Right renal pelvis (tissue), 4 donors: ENCODE results near the gene RDH5. TPM values are rescaled to one million over a fixed set of nuclear protein-coding genes. Genes with fewer than 3 reads are reported as not detected.
"Not testable (repeated sequence)": the region's sequence is repeated elsewhere in the genome, so short reads cannot be mapped to it uniquely, and the experiment has no call there.

ENCODE experiments used
- DNase-seq, 4 donors: peaks; one replicate each; pipeline ENCODE4 v3.0.0-alpha.2; 2013; ENCODE audit warnings: low read depth in 4 of 4, low spot score in 3 of 4, missing footprints in 1 of 4
- polyA plus RNA-seq, 4 donors: library from polyadenylated mRNA; unstranded; fragments of 120-200 nt; gene quantifications; one replicate each; pipeline ENCODE4 v1.2.1, GENCODE V29; 2013; ENCODE audit not compliant: insufficient read length in 4 of 4

Gene RDH5
- polyA plus RNA-seq, 4 donors: 21.5 to 29.6 (median 24.7) TPM

- DNase-seq: no peak
These were observed 23.5 kb downstream of the RDH5 start for GRCh38 chr12:55743406-55744339.

- DNase-seq: no peak
These were observed 24.3 kb downstream of the RDH5 start for GRCh38 chr12:55744340-55745030.

- DNase-seq: peak in 3 of 4 donors; percentile 71 to 78 (median 77)
These were observed 25.4 kb downstream of the RDH5 start for GRCh38 chr12:55745361-55746173.

- no peak for DNase-seq
These were observed 26.1 kb downstream of the RDH5 start for GRCh38 chr12:55746174-55746912.

- no peak for DNase-seq
These were observed 26.7 kb downstream of the RDH5 start for GRCh38 chr12:55746913-55747231.

GRCh38 chr12:55748230-55748993 lies 28.2 kb downstream of the RDH5 start:
- DNase-seq: no peak

- DNase-seq: no peak
These were observed 35.1 kb downstream of the RDH5 start for GRCh38 chr12:55755246-55755645.

- no peak for DNase-seq
These were observed 37.5 kb downstream of the RDH5 start for GRCh38 chr12:55757701-55758100.

GRCh38 chr12:55758575-55758974 lies 38.4 kb downstream of the RDH5 start:
- not testable (repeated sequence) for DNase-seq

GRCh38 chr12:55760663-55761062 lies 40.5 kb downstream of the RDH5 start:
- no peak for DNase-seq

GRCh38 chr12:55762646-55763045 lies 42.5 kb downstream of the RDH5 start:
- DNase-seq: no peak

GRCh38 chr12:55765736-55766290 lies 45.6 kb downstream of the RDH5 start:
- DNase-seq: peak in 1 of 4 donors; percentile 15

GRCh38 chr12:55767156-55767555 lies 47.0 kb downstream of the RDH5 start:
- DNase-seq: no peak

GRCh38 chr12:55771736-55772135 lies 51.5 kb downstream of the RDH5 start:
- DNase-seq: no peak

Other genes starting within 250 kb of the RDH5 start
- gene OR6C68, start 228.0 kb upstream of the RDH5 start, polyA plus RNA-seq: not detected
- gene OR6C4, start 170.8 kb upstream of the RDH5 start, polyA plus RNA-seq: under 1 TPM in 1 of 4 donors, not detected in 3; 0.01 TPM
- gene OR2AP1, start 147.9 kb upstream of the RDH5 start, polyA plus RNA-seq: under 1 TPM in 1 of 4 donors, not detected in 3; 0.04 TPM
- gene OR10P1, start 83.5 kb upstream of the RDH5 start, polyA plus RNA-seq: not detected
- 10 to 100 TPM; 24.3 to 41.0 (median 29.2) TPM for gene ITGA7, start 12.5 kb upstream of the RDH5 start, polyA plus RNA-seq
- gene BLOC1S1, start 4.3 kb upstream of the RDH5 start, polyA plus RNA-seq: 100 to 1,000 TPM; 103 to 140 (median 113) TPM
- gene CD63, start 8.6 kb downstream of the RDH5 start, polyA plus RNA-seq: 100 to 1,000 TPM; 674 to 736 (median 700) TPM
- gene GDF11, start 22.7 kb downstream of the RDH5 start, polyA plus RNA-seq: 10 to 100 TPM; 22.3 to 25.2 (median 24.5) TPM
- gene SARNP, start 97.3 kb downstream of the RDH5 start, polyA plus RNA-seq: 100 to 1,000 TPM; 115 to 128 (median 124) TPM
- 10 to 100 TPM; 30.4 to 35.2 (median 32.6) TPM for gene ORMDL2, start 97.6 kb downstream of the RDH5 start, polyA plus RNA-seq
- 10 to 100 TPM; 43.8 to 48.3 (median 45.3) TPM for gene DNAJC14, start 109.2 kb downstream of the RDH5 start, polyA plus RNA-seq
- 1 to 10 TPM in 2 of 4 donors, under 1 TPM in 2; 0.55 to 1.2 (median 0.98) TPM for gene MMP19, start 122.5 kb downstream of the RDH5 start, polyA plus RNA-seq
- gene PYM1, start 207.5 kb downstream of the RDH5 start, polyA plus RNA-seq: 10 to 100 TPM; 33.6 to 41.2 (median 39.1) TPM
- gene DGKA, start 210.8 kb downstream of the RDH5 start, polyA plus RNA-seq: 10 to 100 TPM; 13.9 to 23.4 (median 20.0) TPM
- gene PMEL, start 245.6 kb downstream of the RDH5 start, polyA plus RNA-seq: 1 to 10 TPM; 2.1 to 3.5 (median 3.1) TPM
- gene CDK2, start 246.4 kb downstream of the RDH5 start, polyA plus RNA-seq: 10 to 100 TPM; 59.9 to 66.0 (median 63.7) TPM